ENCODE data around the gene CCDC9B.

The CCDC9B gene

GRCh38 chr15:40325700-40326099 lies 15.0 kb downstream of the CCDC9B start:
- no peak for DNase-seq

- no peak for DNase-seq
Observed at GRCh38 chr15:40325188-40325587, 15.6 kb downstream of the CCDC9B start.

GRCh38 chr15:40323953-40324937 lies 16.5 kb downstream of the CCDC9B start:
- DNase-seq: no peak

- peak; percentile 91 for DNase-seq
Observed at GRCh38 chr15:40323239-40323952, 17.3 kb downstream of the CCDC9B start, which contains the start of gene INAFM2. Gene INAFM2, plus strand, starts transcription at chr15:40323692. Its CDS starts 364 bp downstream, at chr15:40324056.

DNA sequence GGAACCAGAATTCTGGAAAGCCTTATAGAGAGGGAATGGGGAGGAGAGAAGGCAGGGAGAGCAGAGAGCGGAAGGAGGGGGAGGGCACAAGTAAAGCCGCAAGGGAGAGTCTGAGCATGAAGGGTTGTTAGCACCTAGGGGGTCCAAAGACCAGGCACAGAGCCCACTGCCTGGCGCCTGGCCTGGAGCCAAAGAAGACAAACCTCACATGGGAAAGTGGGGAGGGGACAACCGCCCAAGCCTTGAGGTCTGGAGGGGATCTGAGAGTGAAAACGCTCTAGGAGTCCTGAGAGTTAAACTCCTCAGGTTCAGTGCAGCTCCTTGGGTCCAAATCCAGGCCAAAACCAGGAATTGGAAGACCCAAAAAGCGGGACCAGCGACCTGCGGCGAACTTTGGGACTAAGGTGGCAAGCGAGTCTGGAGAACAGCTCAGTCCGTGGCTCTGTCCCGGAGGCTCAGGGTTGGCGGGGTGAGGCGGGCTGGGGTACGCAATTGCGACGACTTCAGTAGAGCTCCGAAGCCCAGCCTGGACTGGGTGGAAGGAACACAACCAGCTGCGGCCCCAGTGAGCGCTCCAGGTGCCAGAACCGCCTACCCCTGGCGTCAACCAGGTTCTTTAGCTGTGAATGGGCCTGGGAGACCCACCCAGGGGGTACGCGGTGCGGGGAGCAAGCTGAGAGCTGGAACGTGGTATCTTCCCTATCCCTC lies 18.1 kb downstream of the CCDC9B start:
- no peak for DNase-seq

GRCh38 chr15:40320931-40321371 lies 19.8 kb downstream of the CCDC9B start:
- peak; percentile 77 for DNase-seq

DNA sequence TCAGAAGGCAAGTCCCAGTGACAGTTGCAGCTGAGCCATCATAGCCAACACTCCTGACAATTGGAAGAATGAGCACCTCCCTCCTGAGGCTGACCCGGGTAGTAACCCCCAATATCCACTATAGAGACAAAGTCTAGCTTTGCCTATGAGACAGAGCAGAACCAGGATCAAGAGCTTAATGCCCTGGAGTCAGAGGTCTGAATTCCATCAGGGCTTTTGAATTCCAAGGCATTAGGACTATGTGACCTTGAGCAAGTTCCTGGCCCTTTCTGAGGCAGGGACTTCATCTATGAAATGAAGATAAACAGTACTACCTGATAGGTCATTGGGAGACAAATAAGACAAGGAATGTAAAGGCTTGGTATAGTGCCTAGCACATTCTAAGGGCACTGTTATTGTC lies 20.3 kb downstream of the CCDC9B start:
- DNase-seq: no peak

DNA sequence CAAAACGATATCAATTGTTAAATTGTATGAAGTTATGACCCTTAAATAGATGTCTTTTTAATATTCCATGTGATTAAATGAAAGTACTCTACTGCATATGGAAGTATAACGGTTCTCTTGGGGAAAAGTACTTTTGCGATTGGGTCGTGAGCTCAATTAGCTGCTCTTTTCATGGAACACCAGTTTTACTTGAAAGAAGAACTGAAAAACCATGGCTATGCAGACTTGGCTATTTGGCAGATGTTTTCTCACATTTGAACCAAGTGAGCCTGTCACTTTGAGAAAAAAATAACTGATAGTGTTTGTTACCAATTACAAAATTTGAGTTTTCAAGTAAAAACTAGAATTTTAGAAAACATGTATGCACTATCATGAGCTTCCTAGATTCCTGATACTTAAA lies 23.2 kb downstream of the CCDC9B start:
- DNase-seq: no peak

DNA sequence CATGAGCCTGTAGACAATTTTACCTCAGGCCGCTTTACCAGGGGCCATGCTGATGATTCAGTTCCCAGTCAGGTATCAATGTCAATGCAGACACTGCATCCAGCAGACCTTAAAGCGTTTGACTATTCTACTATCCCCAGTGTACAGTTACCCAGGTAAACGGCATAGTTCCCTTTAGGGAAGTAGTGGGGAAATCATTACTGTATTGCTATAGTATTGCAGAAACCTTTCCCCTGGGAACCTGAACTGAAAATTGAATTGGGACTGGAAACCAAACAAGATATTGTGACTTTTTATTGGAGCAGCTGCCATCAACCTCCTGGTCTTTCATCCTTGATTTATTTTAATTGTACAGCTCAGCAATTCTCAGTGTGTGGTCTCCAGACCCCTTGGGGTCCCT lies 23.8 kb downstream of the CCDC9B start:
- no peak for DNase-seq

- DNase-seq: no peak
Observed at GRCh38 chr15:40314723-40315276, 25.9 kb downstream of the CCDC9B start.

DNA sequence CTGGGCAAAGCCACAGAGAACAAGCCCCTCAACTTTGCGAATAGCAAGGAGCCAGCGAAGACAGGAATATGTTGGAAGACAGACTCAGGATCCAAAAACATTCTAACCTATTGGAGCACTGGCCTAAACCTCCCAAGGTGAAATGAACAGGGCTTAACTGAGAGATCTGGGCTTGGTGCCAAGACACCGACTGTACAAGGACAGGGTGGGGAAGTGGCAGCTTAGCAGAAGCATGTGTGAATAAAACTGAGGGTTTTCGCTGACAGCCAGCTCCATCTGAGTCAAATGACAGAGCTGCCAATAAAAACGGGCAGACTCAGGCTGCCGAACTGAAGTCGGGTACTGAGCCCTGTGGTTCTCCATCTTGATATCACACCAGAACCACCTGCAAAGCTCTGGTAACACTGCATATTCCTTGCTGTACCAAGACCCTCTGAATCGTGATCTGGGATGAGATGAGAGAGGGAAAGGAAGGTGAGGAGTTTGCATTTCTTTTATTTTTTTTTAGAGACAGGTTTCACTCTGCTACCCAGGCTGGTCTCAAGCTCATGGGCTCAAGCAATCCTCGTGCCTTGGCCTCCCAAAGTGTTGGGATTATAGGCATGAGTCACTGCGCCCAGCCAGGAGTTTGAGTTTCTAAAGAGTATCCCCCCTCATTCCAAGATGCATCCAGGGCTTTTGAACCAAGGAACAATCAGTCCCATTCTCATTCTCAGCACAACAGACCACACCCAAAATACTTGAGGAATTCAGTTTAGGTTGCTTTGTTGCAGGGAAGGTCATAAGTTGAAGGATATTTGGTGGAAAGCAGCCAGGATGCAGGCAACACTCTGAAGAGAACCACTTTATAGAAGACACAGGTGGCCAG lies 27.0 kb downstream of the CCDC9B start:
- peak; percentile 67 for DNase-seq

- DNase-seq: no peak
Observed at GRCh38 chr15:40312370-40313158, 28.2 kb downstream of the CCDC9B start.

DNA sequence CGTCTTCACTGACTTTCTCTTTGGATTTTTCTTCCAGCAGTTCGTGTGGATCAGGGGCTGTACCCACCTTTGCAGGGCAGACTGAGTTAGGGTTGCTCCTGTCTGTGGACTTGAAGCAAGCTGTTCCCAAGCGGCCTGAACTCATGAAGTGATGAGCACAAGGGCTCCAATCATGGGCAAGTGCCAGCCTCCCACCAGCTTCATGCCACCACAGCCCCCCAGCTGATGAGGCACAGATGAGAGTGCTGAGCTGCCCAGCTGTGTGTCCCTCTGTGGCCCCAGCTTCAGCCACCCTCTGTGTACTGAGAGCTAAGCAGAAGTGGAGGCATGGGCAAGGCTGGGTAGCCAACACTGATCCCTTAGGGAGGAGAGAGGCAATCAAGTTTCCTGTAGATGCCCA lies 29.7 kb downstream of the CCDC9B start:
- DNase-seq: no peak

- DNase-seq: peak; percentile 49
Observed at GRCh38 chr15:40310001-40310959, 30.5 kb downstream of the CCDC9B start.

- no peak for DNase-seq
Observed at GRCh38 chr15:40309344-40309862, 31.3 kb downstream of the CCDC9B start.

DNA sequence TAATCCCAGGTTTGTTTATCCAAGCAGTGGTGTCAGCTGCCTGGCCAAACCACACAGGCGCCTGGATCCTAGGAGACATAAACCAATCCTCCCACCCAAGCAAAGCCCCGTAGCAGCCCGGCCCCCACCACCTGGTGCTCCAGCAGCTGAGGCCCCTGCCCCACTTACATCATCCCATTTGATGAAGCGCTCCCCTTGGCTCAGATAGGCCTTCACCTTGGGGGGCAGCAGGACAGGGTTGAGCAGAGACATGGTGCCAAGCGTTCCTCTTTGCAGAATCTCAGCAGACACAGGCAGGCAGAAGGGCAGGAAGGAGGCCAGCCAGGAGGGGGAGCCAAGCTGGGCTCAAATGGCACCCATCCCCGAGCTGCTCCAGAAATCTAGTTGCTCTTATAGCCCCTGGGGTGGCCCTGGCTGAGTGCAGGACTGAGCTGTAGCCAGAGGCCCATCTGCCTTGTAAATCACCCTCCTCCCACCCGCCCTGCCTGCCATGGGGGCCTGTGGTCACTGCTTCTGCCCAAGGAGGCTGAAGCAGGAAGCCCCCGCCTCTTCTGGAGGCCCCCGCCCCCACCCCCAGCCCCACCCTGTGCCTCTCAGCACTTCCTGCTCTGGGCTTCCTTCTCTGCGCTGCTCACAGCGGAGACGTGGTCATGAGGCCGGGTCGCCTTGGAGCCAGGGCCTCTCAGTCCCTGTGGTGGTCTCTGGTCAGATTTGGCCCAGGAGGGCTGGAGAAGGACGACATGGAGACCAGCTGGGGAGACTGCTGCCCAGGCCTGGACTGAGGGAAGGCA lies 33.1 kb downstream of the CCDC9B start, which contains the start of gene PLCB2:
Gene PLCB2, minus strand, starts transcription at position 515 of the 791 bp plus-strand sequence. Its CDS starts 263 bp downstream, at position 252.
- DNase-seq: peak; percentile 63

DNA sequence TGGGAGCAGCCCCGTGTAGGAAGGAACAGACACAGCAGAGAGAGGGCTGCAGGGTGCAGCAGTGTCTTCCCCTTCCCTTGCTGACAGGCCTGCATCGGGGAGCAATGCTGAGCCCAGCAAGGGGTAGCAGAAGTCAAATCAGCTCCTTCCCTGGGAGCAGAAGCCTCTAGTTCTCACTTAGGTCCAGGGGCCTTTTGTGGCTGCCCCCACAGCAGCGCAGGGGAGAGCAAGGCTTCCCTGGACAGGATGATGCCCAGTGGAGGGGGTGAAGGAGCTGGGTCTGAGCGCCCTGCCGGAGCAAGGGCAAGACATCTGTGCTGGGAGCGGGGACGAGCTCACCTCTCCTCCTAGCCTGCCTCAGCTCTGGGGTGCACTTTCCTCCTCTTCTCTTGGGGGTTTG lies 33.8 kb downstream of the CCDC9B start:
- no peak for DNase-seq

- no peak for DNase-seq
Observed at GRCh38 chr15:40306371-40306770, 34.4 kb downstream of the CCDC9B start.

Measured in CD4-positive, alpha-beta T cell treated with Interleukin-4 for 4 hours (primary cell).